ENCODE measurements around the gene ACOXL.
"Not testable (repeated sequence)": the region's sequence is repeated elsewhere in the genome, so short reads cannot be mapped to it uniquely, and the experiment has no call there.

The ACOXL gene

GRCh38 chr2:111068435-111069058, 336.2 kb downstream of the ACOXL start:
- TF ChIP-seq GATA1 (IDR thresholded peaks at IDR 0.05; ENCODE audit: low read depth, low read length), result no peak
- TF ChIP-seq POLR2A (IDR thresholded peaks at IDR 0.05; ENCODE audit: low read length), result no peak
- DNase-seq, result no peak

GRCh38 chr2:111069722-111070121, 337.3 kb downstream of the ACOXL start:
- peak in 1 of 2 experiments; percentile 4 for DNase-seq
- no peak for TF ChIP-seq POLR2A (IDR thresholded peaks at IDR 0.05; ENCODE audit: low read length)
- no peak for TF ChIP-seq GATA1 (IDR thresholded peaks at IDR 0.05; ENCODE audit: low read depth, low read length)

GRCh38 chr2:111071600-111072171, 339.3 kb downstream of the ACOXL start:
- DNase-seq, result no peak
- no peak for TF ChIP-seq GATA1 (IDR thresholded peaks at IDR 0.05; ENCODE audit: low read depth, low read length)
- no peak for TF ChIP-seq POLR2A (IDR thresholded peaks at IDR 0.05; ENCODE audit: low read length)

DNA sequence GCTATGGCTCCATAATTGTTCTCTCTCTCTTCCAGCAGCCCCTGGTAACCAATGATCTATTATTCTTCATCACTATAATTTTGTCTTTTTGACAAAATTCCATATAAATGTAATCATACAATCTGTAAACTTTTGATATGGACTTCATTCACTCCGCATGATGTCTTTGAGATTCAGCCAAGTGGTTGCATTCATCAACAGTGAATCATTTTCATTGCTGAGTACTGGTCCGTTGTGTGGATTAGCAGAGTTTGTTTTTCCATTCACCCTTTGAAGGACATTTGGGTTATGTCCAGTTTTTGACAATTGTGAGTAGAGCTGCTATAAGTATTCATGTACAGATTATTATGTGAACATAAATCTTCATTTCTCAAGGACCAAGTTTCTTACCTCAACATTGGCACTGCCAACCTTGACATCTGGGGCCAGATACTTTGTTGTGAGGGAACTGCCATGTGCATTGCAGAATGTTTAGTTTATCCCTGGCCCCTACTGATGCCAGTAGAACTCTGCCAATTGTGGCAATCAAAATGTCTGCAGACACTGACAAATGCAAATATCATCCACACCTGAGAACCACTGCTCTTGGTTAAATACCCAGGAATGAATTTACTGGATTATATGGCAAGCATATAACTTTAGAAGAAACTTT, 340.0 kb downstream of the ACOXL start:
- no peak for DNase-seq
- no peak for TF ChIP-seq POLR2A (IDR thresholded peaks at IDR 0.05; ENCODE audit: low read length)
- no peak for TF ChIP-seq GATA1 (IDR thresholded peaks at IDR 0.05; ENCODE audit: low read depth, low read length)

DNA sequence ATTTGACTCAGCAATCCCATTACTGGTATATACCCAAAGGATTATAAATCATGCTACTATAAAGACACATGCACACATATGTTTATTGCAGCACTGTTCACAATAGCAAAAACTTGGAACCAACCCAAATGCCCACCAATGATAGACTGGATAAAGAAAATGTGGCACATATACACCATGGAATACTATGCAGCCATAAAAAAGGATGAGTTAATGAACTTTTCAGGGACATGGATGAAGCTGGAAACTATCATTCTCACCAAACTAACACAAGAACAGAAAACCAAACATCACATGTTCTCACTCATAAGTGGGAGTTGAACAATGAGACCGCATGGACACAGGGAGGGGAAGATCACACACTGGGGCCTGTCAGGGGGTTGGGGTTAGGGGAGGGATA, 350.3 kb downstream of the ACOXL start:
- DNase-seq, result not testable (repeated sequence)

GRCh38 chr2:111091811-111092211, 359.4 kb downstream of the ACOXL start:
- no peak for DNase-seq
- TF ChIP-seq POLR2A (IDR thresholded peaks at IDR 0.05; ENCODE audit: low read length) (no peak), GATA1 (IDR thresholded peaks at IDR 0.05; ENCODE audit: low read depth, low read length) (no peak)

GRCh38 chr2:111094691-111095090, 362.3 kb downstream of the ACOXL start:
- TF ChIP-seq GATA1 (IDR thresholded peaks at IDR 0.05; ENCODE audit: low read depth, low read length), result no peak
- TF ChIP-seq POLR2A (IDR thresholded peaks at IDR 0.05; ENCODE audit: low read length), result no peak
- no peak for DNase-seq

DNA sequence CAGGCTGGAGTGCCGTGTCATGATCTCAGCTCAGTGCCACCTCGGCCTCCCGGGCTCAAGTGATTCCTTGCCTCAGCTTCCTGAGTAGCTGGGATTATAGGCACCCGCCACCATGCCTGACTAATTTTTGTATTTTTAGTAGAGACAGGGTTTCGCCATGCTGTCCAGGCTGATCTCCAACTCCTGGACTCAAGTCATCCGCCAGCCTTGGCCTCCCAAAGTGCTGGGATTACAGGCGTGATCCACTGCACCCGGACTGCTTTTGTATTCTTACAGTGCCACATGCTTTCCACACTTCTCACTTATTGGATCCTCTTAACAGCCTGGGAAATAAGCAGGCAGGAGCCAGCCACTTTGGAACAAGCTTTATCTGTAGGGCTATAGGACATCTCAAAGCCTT, 363.1 kb downstream of the ACOXL start:
- TF ChIP-seq POLR2A (IDR thresholded peaks at IDR 0.05; ENCODE audit: low read length), result no peak
- TF ChIP-seq GATA1 (IDR thresholded peaks at IDR 0.05; ENCODE audit: low read depth, low read length), result no peak
- DNase-seq, result no peak

- TF ChIP-seq GATA1 (IDR thresholded peaks at IDR 0.05; ENCODE audit: low read depth, low read length) (no peak), POLR2A (IDR thresholded peaks at IDR 0.05; ENCODE audit: low read length) (no peak)
- no peak for DNase-seq
These were observed 367.0 kb downstream of the ACOXL start for GRCh38 chr2:111099402-111099801.

- no peak for TF ChIP-seq GATA1 (IDR thresholded peaks at IDR 0.05; ENCODE audit: low read depth, low read length)
- no peak for TF ChIP-seq POLR2A (IDR thresholded peaks at IDR 0.05; ENCODE audit: low read length)
- no peak for DNase-seq
These were observed 367.9 kb downstream of the ACOXL start for GRCh38 chr2:111100087-111100764.

DNA sequence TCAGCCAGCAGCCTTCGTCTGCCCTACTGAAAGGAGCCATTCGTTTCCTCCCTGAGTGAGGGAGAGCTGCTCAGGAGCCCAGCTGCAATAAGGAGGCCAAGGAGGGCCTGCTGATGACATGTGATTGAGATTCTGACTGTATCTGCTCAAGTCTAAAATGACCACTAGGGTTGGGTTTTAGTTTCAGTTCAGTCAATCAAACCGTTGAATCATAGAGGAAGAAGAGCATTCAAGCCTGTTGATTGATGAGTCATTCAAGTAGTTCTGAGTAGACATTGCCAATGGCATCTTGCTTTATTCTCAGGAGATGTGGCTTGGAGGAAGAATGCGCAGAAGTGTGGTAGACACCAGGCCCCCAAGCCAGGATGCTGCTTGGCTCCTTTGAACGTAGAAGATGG, 368.4 kb downstream of the ACOXL start:
- no peak for TF ChIP-seq GATA1 (IDR thresholded peaks at IDR 0.05; ENCODE audit: low read depth, low read length)
- TF ChIP-seq POLR2A (IDR thresholded peaks at IDR 0.05; ENCODE audit: low read length), result no peak
- DNase-seq, result no peak

DNA sequence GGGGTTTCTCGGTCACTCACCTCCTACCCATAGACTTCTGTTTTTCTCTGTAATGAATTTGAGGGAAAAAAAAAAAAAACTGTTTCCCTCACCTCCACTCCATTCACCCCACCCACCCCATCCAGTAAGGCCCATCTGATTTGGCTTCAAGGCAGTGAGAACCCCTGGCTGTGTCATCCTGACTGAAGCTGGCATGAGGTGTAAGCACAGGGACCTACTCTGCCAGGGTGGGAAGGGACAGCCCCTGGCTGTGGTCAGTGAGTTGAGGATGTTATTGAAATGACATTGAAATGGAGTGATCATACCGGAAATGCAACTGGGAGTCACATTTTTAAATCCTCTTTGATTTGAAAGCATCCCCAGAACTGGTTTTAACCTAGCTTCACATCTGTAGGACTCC, 369.2 kb downstream of the ACOXL start:
- DNase-seq, result no peak
- no peak for TF ChIP-seq POLR2A (IDR thresholded peaks at IDR 0.05; ENCODE audit: low read length)
- no peak for TF ChIP-seq GATA1 (IDR thresholded peaks at IDR 0.05; ENCODE audit: low read depth, low read length)

DNA sequence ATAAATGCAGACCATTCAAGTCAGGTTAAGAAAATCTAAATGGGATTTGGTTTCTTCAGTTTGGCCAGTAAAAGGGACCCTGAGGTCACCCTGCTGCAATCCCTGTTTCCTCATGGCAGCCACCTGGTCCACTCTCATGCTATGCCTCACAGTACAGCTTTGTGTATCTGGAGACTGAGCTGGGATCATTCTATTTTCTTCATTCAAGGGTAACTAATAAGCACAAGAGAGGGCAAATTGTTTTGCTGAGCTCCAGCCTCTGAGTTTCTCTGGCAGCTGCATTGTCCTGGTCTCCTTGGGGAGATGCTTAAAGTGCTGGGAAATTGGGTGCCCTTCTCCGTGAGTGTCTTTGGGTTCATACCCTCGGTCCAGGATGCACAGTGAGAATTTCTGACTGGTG, 369.8 kb downstream of the ACOXL start:
- DNase-seq, result no peak
- TF ChIP-seq GATA1 (IDR thresholded peaks at IDR 0.05; ENCODE audit: low read depth, low read length) (no peak), POLR2A (IDR thresholded peaks at IDR 0.05; ENCODE audit: low read length) (no peak)

GRCh38 chr2:111105926-111106325, 373.6 kb downstream of the ACOXL start:
- no peak for TF ChIP-seq POLR2A (IDR thresholded peaks at IDR 0.05; ENCODE audit: low read length)
- TF ChIP-seq GATA1 (IDR thresholded peaks at IDR 0.05; ENCODE audit: low read depth, low read length), result no peak

More at GRCh38 chr2:111105926-111106325, 373.6 kb downstream of the ACOXL start:
- no peak for DNase-seq

Measured in erythroblast (primary cell).